ENCODE data around the gene KATNA1. TPM values are rescaled to one million over a fixed set of nuclear protein-coding genes. Genes with fewer than 3 reads are reported as not detected.

KATNA1 gene
- total RNA-seq, 1 donor from 2014 or later = 19.2 TPM

DNA sequence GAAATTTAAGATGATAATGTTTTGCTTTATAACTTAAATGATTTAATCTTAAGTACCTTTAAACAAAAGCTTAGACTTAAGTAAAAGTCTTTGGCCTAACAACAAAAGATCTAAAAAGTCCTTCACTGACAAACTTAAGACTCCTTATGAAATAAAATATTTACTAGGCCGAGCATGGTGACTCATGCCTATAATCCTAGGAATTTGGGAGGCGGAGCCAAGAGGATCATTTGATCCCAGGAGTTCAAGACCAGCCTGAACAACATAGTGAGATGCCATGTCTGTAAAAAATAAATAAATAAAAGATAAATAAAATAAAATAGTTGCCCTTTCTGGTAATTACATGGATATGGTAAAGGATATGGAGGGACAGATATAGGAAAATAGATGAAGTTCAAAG lies 12.4 kb downstream of the KATNA1 start:
- H3K9me3 Mint-ChIP-seq = no peaks in the 10 kb centered on the region
- no peaks in the 10 kb centered on the region for H3K4me1 Mint-ChIP-seq
- DNase-seq = no peak
- H3K27ac Mint-ChIP-seq = no peak overlapping the region
- ChIA-PET POLR2A (no interaction called here), CTCF (no interaction called here)
- no peak for ATAC-seq (ENCODE audit: low read depth)
- no peaks in the 10 kb centered on the region for H3K27me3 Mint-ChIP-seq
- TF ChIP-seq, protein P1, sequence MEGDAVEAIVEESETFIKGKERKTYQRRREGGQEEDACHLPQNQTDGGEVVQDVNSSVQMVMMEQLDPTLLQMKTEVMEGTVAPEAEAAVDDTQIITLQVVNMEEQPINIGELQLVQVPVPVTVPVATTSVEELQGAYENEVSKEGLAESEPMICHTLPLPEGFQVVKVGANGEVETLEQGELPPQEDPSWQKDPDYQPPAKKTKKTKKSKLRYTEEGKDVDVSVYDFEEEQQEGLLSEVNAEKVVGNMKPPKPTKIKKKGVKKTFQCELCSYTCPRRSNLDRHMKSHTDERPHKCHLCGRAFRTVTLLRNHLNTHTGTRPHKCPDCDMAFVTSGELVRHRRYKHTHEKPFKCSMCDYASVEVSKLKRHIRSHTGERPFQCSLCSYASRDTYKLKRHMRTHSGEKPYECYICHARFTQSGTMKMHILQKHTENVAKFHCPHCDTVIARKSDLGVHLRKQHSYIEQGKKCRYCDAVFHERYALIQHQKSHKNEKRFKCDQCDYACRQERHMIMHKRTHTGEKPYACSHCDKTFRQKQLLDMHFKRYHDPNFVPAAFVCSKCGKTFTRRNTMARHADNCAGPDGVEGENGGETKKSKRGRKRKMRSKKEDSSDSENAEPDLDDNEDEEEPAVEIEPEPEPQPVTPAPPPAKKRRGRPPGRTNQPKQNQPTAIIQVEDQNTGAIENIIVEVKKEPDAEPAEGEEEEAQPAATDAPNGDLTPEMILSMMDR (IDR thresholded peaks at IDR 0.05) = no peak
- intact Hi-C loops (cut with micrococcal nuclease) = no loop called here
- no peak overlapping the region for H3K4me3 Mint-ChIP-seq
- peaks cover 39% of the 10 kb centered on the region for H3K36me3 Mint-ChIP-seq (ENCODE audit: low read depth)

DNA sequence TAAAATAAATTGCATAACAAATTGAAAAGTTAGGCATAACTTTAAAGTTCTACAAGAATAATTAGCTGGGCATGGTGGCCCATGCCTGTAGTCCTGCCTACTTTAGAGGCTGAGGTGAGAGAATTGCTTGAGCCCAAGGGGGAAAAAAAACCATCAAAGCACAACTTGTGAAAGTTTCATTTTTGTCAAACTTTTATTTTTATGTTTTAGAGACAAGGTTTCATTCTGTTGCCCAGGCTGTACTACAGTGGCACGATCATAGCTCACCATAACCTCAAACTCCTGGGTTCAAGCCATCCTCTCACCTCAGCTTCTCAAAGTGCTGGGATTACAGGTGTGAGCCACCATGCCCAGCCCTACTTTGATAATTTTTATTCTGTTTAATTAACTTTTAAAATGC lies 14.2 kb downstream of the KATNA1 start:
- TF ChIP-seq, protein P1 (IDR thresholded peaks at IDR 0.05) = no peak
- no peak overlapping the region for H3K4me3 Mint-ChIP-seq
- ATAC-seq (ENCODE audit: low read depth) (no peak), DNase-seq (no peak)
- H3K36me3 Mint-ChIP-seq (ENCODE audit: low read depth) = peaks cover 46% of the 10 kb centered on the region
- no peak overlapping the region for H3K27ac Mint-ChIP-seq
- ChIA-PET POLR2A (no interaction called here), CTCF (no interaction called here)
- intact Hi-C loops (cut with micrococcal nuclease) = no loop called here
- H3K4me1 Mint-ChIP-seq = peaks cover 7% of the 10 kb centered on the region
- H3K9me3 Mint-ChIP-seq = no peaks in the 10 kb centered on the region
- no peaks in the 10 kb centered on the region for H3K27me3 Mint-ChIP-seq

DNA sequence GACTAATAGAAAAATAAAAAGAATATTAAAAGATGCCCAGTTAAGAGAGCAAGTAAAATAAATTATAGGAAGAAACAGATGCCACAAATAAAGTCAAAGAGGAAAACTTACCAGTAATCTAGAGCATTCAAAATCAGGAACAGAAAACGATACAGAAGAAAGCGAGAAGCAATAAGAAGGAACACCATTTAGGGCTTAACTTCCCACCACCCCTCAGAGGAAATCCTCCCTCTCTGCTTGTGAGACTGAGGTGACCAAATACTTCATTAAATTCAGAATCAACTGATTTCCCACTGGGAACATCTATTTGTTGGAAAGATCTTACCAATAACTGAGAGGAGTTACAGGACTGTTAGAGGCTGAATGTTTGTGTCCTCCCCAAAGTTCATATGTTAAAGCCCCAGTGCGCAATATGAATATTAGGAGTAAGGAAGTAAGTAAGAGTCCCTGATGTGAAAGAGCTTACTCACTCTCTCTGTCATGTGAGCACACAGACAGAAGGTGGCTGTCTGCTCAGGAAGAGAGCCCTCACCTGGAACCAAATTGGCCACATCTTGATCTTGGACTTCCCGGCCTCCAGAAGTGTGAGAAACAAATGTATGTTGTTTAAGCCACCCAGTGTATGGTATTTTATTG lies 19.5 kb downstream of the KATNA1 start:
- ATAC-seq (ENCODE audit: low read depth) = peak; percentile 89
- Mint-ChIP-seq H3K36me3 (ENCODE audit: low read depth) (peaks cover 33% of the 10 kb centered on the region), H3K27ac (peak overlapping the region; percentile 90)

DNA sequence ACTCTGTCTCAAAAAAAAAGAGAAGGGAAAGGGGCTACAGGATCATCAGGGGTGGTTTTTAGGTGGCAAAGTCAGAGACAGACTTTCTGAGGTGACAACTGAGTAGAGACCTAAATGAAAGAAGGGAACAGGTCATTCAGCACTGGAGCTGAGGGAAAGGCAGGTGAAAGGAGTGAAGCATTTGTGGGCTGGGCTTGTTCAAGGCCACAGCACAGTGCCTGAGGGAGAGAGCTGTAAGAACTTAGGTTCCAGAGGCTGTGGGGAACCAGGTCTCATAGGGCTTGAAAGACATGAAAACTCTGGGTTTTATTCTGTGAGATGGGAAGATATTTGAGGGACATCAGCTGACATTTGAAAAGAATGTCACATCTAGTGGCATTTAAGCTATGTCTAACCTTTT lies 20.8 kb downstream of the KATNA1 start:
- ATAC-seq (ENCODE audit: low read depth) (no peak), DNase-seq (no peak)
- Mint-ChIP-seq H3K4me3 (no peak overlapping the region), H3K36me3 (ENCODE audit: low read depth) (peaks cover 41% of the 10 kb centered on the region), H3K9me3 (no peaks in the 10 kb centered on the region), H3K27me3 (no peaks in the 10 kb centered on the region), H3K4me1 (peaks cover 21% of the 10 kb centered on the region), H3K27ac (peak overlapping the region; percentile 65)
- CTCF ChIA-PET = interaction anchor here (0.7 kb wide), 1 partner anchor 239 kb away, joined by 3 read pairs; no protein-coding TSS in a partner anchor
- POLR2A ChIA-PET = no interaction called here
- TF ChIP-seq, protein P1 (IDR thresholded peaks at IDR 0.05) = no peak
- intact Hi-C loops (cut with micrococcal nuclease) = loop anchor here (2.0 kb wide), 1 partner anchor 63 kb away; no protein-coding TSS in a partner anchor

More for the DNA sequence above, 19.5 kb downstream of the KATNA1 start:
- ChIA-PET POLR2A (interaction anchor here (0.7 kb wide), 1 partner anchor 149 kb away, joined by 3 read pairs; no protein-coding TSS in a partner anchor), CTCF (no interaction called here)
- peaks cover 21% of the 10 kb centered on the region for H3K4me1 Mint-ChIP-seq
- no peaks in the 10 kb centered on the region for H3K27me3 Mint-ChIP-seq
- no peaks in the 10 kb centered on the region for H3K9me3 Mint-ChIP-seq
- TF ChIP-seq, protein P1 (IDR thresholded peaks at IDR 0.05) = no peak
- peak overlapping the region; percentile 50 for H3K4me3 Mint-ChIP-seq
- DNase-seq = no peak
- intact Hi-C loops (cut with micrococcal nuclease) = loop anchor here (1.0 to 2.0 kb wide), 2 partner anchors 19 to 64 kb away; partner anchors contain the start of gene KATNA1

DNA sequence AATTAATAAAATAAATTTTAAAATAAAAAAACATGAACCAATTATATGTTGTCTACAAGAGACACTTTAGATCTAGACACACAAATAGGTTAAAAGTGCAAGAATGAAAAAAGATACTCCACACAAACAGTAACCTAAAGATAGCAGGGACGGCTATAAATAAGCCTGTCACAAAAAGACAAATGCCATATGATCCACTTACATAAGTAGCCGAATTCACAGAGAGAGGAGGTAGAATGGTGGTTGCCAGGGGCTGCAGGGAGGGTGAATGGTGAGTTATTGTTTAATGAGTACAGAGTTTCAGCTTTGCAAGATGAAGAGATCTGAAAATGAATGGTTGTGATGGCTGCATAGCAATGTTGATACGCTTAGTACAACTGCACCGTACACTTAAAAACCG lies 32.7 kb downstream of the KATNA1 start:
- ATAC-seq (ENCODE audit: low read depth) (no peak), DNase-seq (no peak)
- ChIA-PET CTCF (no interaction called here), POLR2A (no interaction called here)
- intact Hi-C loops (cut with micrococcal nuclease) = no loop called here
- Mint-ChIP-seq H3K27me3 (no peaks in the 10 kb centered on the region), H3K4me3 (no peak overlapping the region), H3K36me3 (ENCODE audit: low read depth) (peaks cover 65% of the 10 kb centered on the region), H3K4me1 (no peaks in the 10 kb centered on the region), H3K27ac (no peak overlapping the region), H3K9me3 (peaks cover 3% of the 10 kb centered on the region)
- TF ChIP-seq, protein P1 (IDR thresholded peaks at IDR 0.05) = no peak

Data from activated B cell treated with CpG ODN at 0.5 μM for 24 hours (primary cell).